Activated effector memory CD4-positive, alpha-beta T cell treated with Interleukin-2 at 50 U/mL for 16 hours (primary cell): ENCODE measurements around the gene PDS5A.
"Not testable (repeated sequence)": the region's sequence is repeated elsewhere in the genome, so short reads cannot be mapped to it uniquely, and the experiment has no call there.

ENCODE experiments used
- DNase-seq: peaks from one replicate; pipeline ENCODE4 v3.0.0-alpha.2; 2020

PDS5A gene

GRCh38 chr4:39963656-39964055 is 14.1 kb downstream of the PDS5A start:
- no peak for DNase-seq

GRCh38 chr4:39961311-39961877 is 16.3 kb downstream of the PDS5A start:
- no peak for DNase-seq

- no peak for DNase-seq
Measured at GRCh38 chr4:39950861-39951481, 26.7 kb downstream of the PDS5A start.

GRCh38 chr4:39947963-39948362 is 29.7 kb downstream of the PDS5A start:
- DNase-seq, result no peak

GRCh38 chr4:39947417-39947816 is 30.3 kb downstream of the PDS5A start:
- DNase-seq, result no peak

- DNase-seq, result not testable (repeated sequence)
Measured at GRCh38 chr4:39944245-39944644, 33.5 kb downstream of the PDS5A start.

- no peak for DNase-seq
Measured at GRCh38 chr4:39942507-39942906, 35.2 kb downstream of the PDS5A start.

GRCh38 chr4:39941682-39942217 is 36.0 kb downstream of the PDS5A start:
- no peak for DNase-seq

- DNase-seq, result no peak
Measured at GRCh38 chr4:39937683-39938268, 39.9 kb downstream of the PDS5A start.

- no peak for DNase-seq
Measured at GRCh38 chr4:39936565-39937418, 40.9 kb downstream of the PDS5A start.

GRCh38 chr4:39933671-39934590 is 43.8 kb downstream of the PDS5A start:
- no peak for DNase-seq

- no peak for DNase-seq
Measured at GRCh38 chr4:39932776-39933402, 44.8 kb downstream of the PDS5A start.

GRCh38 chr4:39931441-39931901 is 46.2 kb downstream of the PDS5A start:
- no peak for DNase-seq

GRCh38 chr4:39928538-39928937 is 49.2 kb downstream of the PDS5A start:
- no peak for DNase-seq

GRCh38 chr4:39924014-39924413 is 53.7 kb downstream of the PDS5A start:
- DNase-seq, result no peak

- DNase-seq, result no peak
Measured at GRCh38 chr4:39922399-39922798, 55.3 kb downstream of the PDS5A start.

- DNase-seq, result no peak
Measured at GRCh38 chr4:39913471-39913870, 64.2 kb downstream of the PDS5A start.

- DNase-seq, result no peak
Measured at GRCh38 chr4:39910064-39910463, 67.6 kb downstream of the PDS5A start.

- no peak for DNase-seq
Measured at GRCh38 chr4:39908284-39908683, 69.4 kb downstream of the PDS5A start.

- DNase-seq, result no peak
Measured at GRCh38 chr4:39905656-39906055, 72.1 kb downstream of the PDS5A start.

GRCh38 chr4:39905019-39905418 is 72.7 kb downstream of the PDS5A start:
- not testable (repeated sequence) for DNase-seq

- no peak for DNase-seq
Measured at GRCh38 chr4:39900966-39901365, 76.7 kb downstream of the PDS5A start.
